ENCODE results near the gene MAGI3.
"Not testable (repeated sequence)": the region's sequence is repeated elsewhere in the genome, so short reads cannot be mapped to it uniquely, and the experiment has no call there.

Gene MAGI3

GRCh38 chr1:113530021-113530420, 139.7 kb downstream of the MAGI3 start:
- DNase-seq: no peak

- DNase-seq: no peak
Measured at GRCh38 chr1:113531321-113531720, 141.0 kb downstream of the MAGI3 start.

GRCh38 chr1:113533061-113533460, 142.7 kb downstream of the MAGI3 start:
- no peak for DNase-seq

- no peak for DNase-seq
Measured at GRCh38 chr1:113534130-113534817, 144.0 kb downstream of the MAGI3 start.

GRCh38 chr1:113534875-113535274, 144.6 kb downstream of the MAGI3 start:
- DNase-seq: no peak

- DNase-seq: no peak
Measured at GRCh38 chr1:113536182-113536780, 146.0 kb downstream of the MAGI3 start.

- no peak for DNase-seq
Measured at GRCh38 chr1:113538225-113538624, 147.9 kb downstream of the MAGI3 start.

- DNase-seq: no peak
Measured at GRCh38 chr1:113540335-113540734, 150.0 kb downstream of the MAGI3 start.

GRCh38 chr1:113541106-113541505, 150.8 kb downstream of the MAGI3 start:
- no peak for DNase-seq

GRCh38 chr1:113542221-113542701, 151.9 kb downstream of the MAGI3 start:
- DNase-seq: no peak

GRCh38 chr1:113543110-113543509, 152.8 kb downstream of the MAGI3 start:
- no peak for DNase-seq

- DNase-seq: no peak
Measured at GRCh38 chr1:113545210-113545609, 154.9 kb downstream of the MAGI3 start.

- no peak for DNase-seq
Measured at GRCh38 chr1:113545626-113546025, 155.3 kb downstream of the MAGI3 start.

- no peak for DNase-seq
Measured at GRCh38 chr1:113551728-113552127, 161.4 kb downstream of the MAGI3 start.

GRCh38 chr1:113552244-113552643, 161.9 kb downstream of the MAGI3 start:
- no peak for DNase-seq

- no peak for DNase-seq
Measured at GRCh38 chr1:113557187-113557586, 166.9 kb downstream of the MAGI3 start.

GRCh38 chr1:113565621-113566020, 175.3 kb downstream of the MAGI3 start:
- DNase-seq: no peak

GRCh38 chr1:113567427-113567826, 177.1 kb downstream of the MAGI3 start:
- DNase-seq: no peak

GRCh38 chr1:113575744-113576260, 185.5 kb downstream of the MAGI3 start:
- not testable (repeated sequence) for DNase-seq

- DNase-seq: no peak
Measured at GRCh38 chr1:113576271-113576670, 186.0 kb downstream of the MAGI3 start.

GRCh38 chr1:113579256-113580018, 189.1 kb downstream of the MAGI3 start:
- DNase-seq: no peak

GRCh38 chr1:113581323-113581722, 191.0 kb downstream of the MAGI3 start:
- no peak for DNase-seq

GRCh38 chr1:113582084-113582483, 191.8 kb downstream of the MAGI3 start:
- DNase-seq: no peak

- no peak for DNase-seq
Measured at GRCh38 chr1:113587475-113587874, 197.2 kb downstream of the MAGI3 start.
